Hippocampal formation (tissue), 2 donors: ENCODE results near the gene CDK1.
"Not testable (repeated sequence)": the region's sequence is repeated elsewhere in the genome, so short reads cannot be mapped to it uniquely, and the experiment has no call there.

ENCODE experiments used
- DNase-seq, 2 donors: peaks; one replicate each; lab custom pipeline; 2025; lab: John Stamatoyannopoulos, UW

Gene CDK1

GRCh38 chr10:60816628-60817397 is 38.5 kb downstream of the CDK1 start:
- peak; percentile 41 to 91 for DNase-seq

GRCh38 chr10:60817398-60817805 is 39.1 kb downstream of the CDK1 start:
- DNase-seq = no peak

DNA sequence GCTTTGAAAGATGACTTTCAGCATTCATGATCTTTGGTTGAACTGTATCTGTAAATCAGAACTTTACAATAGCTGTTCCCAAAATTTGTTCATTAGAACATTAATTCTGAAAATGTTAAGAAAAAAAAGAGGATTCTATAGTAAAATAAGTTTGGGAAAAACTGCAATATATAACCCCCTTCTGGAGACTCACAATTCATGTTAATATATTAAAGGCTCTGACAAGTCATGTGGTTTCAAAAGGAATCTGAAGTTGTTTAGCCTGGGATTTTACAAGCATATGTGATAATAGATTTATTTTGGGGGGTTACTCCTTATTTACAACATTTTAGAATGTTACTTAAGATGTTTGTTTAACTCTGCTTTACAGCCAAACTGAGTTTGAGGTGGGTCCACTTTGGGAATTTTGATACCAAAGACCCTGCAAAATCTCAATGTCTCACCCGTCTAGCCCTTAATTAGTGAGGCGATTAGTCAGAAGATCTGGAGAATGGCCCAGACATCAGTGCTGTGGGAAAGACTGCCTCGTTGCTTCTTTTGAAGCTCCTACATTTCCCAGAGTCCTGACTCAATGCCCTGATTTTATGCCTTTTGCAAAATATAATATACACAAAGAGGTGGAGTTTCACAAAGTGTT is 40.0 kb downstream of the CDK1 start:
- no peak for DNase-seq

DNA sequence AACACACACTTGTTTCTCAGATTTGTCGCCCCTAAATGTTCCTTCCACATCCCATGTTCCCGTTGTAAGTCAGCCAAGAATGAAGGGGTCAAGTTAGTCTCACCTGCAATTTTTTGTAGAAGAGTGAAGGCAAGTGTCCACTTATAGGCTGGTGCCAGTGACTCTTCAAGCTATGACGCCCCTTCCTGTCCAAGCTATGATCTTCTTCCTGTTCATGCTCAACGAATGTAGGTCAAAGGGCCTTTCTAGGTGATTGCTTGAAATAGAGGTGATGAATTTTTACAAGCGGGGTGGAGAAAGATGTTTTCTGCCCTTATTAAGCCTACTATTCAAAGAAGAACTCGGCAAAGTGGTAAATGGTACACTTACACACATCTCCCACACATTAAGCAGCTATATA is 41.0 kb downstream of the CDK1 start:
- DNase-seq = no peak

GRCh38 chr10:60820093-60820754 is 41.9 kb downstream of the CDK1 start:
- no peak for DNase-seq

GRCh38 chr10:60821656-60822055 is 43.4 kb downstream of the CDK1 start:
- no peak for DNase-seq

DNA sequence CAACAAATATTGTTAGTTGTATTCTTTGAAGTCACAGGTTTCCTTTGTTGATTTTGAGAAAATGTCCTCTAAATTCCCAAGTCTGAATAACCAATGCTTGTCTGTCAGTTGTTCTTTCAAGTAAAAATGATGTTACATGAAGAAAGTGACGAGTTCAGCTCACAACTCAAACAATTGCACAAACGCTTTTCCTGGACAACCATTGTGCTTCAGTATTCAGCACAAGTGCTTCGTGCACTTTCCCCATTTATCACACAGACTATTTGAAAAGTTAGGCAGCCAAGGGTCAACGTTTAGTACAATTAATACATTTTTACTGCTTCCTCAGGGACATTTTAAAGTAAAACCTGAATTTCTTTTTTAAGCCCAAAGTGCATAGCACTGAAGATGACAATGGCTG is 44.5 kb downstream of the CDK1 start:
- no peak for DNase-seq

- DNase-seq = no peak
These were observed 45.0 kb downstream of the CDK1 start for GRCh38 chr10:60823324-60823723.

DNA sequence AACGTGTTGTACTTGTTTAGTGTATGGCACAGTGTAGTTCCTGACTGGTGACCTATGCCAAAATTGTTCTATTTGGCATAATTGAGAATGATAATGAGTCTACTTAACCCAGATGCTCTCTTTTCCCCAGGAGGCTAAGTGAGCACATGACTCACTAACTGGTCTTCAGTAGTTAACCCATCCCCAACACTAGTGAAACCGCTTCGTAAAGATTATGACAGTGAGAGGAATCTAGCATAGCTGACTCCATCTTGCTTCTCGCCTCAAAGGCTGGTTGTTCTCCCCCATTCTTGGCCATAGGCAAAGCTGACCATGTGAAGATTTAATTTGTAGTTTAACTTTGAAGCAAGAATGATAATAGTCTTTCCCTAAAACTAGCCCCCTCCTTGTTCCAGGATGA is 47.2 kb downstream of the CDK1 start:
- no peak for DNase-seq

DNA sequence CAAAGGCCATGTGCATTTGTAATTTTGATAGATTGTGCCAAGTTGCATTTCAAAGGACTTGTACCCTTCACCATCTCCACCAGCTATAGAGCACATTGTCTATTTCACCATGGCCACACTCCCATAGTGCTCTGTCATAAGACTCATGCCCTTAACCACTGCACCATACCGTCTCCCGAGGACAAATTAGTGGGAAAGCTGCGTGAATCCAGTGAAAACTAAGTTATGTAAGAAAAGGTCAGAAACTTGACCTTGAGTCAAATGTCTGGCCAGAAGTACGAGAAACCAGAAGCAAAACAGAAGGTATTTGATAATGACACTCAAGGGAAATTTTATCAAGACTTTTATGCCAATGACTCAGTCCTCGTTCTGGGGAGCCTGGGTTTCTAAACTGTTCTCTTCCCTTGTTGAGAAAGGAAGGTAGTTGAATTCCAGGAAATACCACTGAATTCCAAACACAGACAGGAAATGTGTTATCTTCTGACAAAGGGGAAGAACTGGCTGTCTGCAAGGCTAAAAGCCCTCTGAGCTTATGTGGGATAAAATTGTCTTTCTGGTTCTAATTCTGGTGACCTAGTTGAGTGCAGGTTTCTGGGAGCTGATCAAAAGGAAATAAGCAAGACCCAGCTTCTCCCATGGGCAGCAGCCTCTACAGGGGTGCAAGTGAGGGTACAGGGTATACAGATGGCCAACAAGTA is 49.7 kb downstream of the CDK1 start:
- no peak for DNase-seq

- DNase-seq = no peak
These were observed 50.2 kb downstream of the CDK1 start for GRCh38 chr10:60828489-60828852.

DNA sequence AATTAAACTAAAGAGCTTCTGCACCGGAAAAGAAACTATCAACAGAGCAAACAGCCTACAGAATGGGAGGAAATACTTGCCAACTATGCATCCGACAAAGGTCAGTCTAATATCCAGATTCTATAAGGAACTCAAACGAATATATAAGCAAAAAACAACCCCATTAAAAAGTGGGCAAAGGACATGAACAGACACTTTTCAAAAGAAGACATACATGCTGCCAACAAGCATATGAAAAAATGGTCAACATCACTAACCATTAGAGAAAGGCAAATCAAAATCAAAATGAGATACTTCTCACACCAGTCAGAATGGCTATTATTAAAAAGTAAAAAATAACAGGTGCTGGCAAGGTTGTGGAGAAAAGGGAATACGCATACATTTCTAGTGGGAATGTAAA is 53.9 kb downstream of the CDK1 start:
- not testable (repeated sequence) for DNase-seq

GRCh38 chr10:60834401-60834800 is 56.1 kb downstream of the CDK1 start:
- no peak for DNase-seq

DNA sequence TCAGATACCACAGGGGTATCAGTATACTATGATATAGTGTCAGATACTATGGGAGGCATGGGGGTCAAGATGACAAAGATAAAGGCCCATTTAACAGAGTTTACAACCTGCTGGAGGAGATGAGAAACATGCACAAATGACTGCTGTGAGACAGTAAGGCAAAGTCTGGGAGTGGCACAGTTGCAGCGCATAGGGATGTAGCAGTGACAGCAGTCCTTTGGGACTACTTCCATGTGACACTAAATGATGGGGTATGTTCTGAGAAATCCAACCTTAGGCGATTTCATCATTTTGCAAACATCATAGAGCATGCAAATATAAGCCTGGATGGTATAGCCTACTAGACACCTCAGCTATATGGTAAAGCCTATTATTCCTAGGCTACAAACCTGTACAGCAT is 56.8 kb downstream of the CDK1 start:
- DNase-seq = no peak

- not testable (repeated sequence) for DNase-seq
These were observed 62.9 kb downstream of the CDK1 start for GRCh38 chr10:60841227-60841626.

GRCh38 chr10:60842694-60843093 is 64.4 kb downstream of the CDK1 start:
- DNase-seq = no peak
